GM08714 (cell line): ENCODE results near the gene SLC22A31.

Experiments
- H3K4me3 ChIP-seq: fragments of 200-500 bp; sonication (Bioruptor generic); 2 replicates; pipeline ENCODE4 v1.5.1; 2014; ENCODE audit warnings: mild to moderate bottlenecking, low read length, inconsistent platforms
- ZNF274 ChIP-seq: IDR thresholded peaks from 2 replicates; pipeline ENCODE4 v1.6.1; 2012; ENCODE audit warnings: mild to moderate bottlenecking, low read depth, low read length

SLC22A31 gene

GRCh38 chr16:89183463-89183862, 16.9 kb downstream of the SLC22A31 start:
- no peak for TF ChIP-seq ZNF274
- no peak overlapping the region for H3K4me3 ChIP-seq

GRCh38 chr16:89179656-89180315, 20.6 kb downstream of the SLC22A31 start:
- TF ChIP-seq ZNF274, result no peak
- no peak overlapping the region for H3K4me3 ChIP-seq

GRCh38 chr16:89179148-89179484, 21.2 kb downstream of the SLC22A31 start:
- TF ChIP-seq ZNF274, result no peak
- H3K4me3 ChIP-seq, result no peak overlapping the region

DNA sequence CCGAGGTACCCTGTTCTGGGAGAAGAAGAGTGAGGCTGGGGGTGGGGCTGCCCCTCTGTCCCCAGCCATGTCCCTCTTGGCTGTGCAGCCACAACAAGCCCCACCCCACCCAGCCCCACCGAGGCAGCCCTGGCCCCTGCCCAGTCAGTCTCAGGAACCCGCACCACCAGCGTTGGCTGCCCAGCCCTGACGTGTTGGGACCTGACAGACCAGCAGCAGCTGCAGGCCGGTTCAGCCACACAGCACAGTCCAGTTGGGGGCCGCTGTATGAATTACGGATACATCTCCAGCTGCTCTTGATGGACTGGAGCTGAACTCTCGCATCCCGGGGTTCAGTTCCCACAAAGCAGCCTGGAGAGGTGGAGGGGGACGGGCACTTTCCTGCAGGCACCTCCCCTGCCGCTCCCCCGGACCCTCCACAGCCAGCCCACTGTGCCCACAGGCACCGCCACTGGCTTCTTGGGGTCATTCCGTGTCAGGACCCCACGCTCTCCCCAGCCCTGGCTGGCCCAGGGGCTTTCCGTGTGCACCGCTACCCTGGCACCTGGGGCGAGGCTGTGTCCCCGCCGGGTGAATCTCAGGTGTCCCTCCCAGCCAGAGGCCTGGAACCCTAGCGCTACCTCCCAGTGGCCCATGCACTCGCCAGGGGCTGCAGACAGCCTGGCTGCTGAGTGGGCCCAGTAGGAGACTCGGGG, 21.7 kb downstream of the SLC22A31 start:
- TF ChIP-seq ZNF274, result no peak
- H3K4me3 ChIP-seq, result no peak overlapping the region

- no peak overlapping the region for H3K4me3 ChIP-seq
- no peak for TF ChIP-seq ZNF274
Observed at GRCh38 chr16:89177501-89177900, 22.8 kb downstream of the SLC22A31 start.

GRCh38 chr16:89176717-89177116, 23.6 kb downstream of the SLC22A31 start:
- no peak overlapping the region for H3K4me3 ChIP-seq
- TF ChIP-seq ZNF274, result no peak

GRCh38 chr16:89176147-89176690, 24.1 kb downstream of the SLC22A31 start:
- H3K4me3 ChIP-seq, result no peak overlapping the region
- no peak for TF ChIP-seq ZNF274

DNA sequence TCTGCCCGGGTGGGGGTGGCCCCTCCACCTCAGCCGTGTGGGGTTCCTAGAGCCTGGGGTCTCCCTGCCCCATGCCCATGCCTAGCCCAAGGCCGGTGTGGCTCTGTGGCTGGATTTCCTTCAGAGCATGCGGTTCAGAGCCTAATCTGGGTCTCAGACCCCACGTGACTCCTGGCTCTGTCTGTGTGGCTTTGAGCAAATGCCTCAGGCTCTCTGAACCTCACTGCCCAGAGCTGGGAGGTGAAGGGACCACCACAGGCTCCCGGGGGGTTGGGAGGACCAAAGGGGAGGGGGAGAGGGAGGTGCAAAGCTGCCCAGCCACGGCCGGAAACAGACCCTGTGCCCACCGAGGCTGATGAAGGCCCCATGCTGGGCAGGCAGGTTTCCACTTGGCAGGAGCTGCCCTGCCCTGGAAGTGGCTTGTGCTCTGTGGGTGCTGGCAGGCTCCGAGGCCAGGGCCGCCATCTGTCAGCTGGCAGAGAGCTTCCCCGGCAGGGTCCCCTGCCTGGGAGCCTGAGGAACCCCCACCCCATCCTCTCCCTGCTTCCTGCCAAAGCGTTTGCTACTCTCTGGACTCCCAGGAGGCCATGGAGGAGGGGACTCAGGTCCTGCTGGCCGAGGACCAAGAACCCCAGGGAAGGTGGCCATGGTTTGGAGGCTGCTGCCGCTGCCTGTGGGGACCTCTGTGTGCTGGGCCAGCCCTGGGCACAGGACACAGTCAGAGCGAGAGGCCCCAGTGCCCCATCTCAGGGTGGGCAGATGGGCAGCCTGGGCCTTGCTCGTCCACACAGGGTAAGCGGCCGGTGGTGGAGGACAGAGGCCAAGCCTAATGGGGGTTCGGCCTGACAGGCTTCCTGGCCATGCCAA, 24.8 kb downstream of the SLC22A31 start:
- H3K4me3 ChIP-seq, result no peak overlapping the region
- no peak for TF ChIP-seq ZNF274

DNA sequence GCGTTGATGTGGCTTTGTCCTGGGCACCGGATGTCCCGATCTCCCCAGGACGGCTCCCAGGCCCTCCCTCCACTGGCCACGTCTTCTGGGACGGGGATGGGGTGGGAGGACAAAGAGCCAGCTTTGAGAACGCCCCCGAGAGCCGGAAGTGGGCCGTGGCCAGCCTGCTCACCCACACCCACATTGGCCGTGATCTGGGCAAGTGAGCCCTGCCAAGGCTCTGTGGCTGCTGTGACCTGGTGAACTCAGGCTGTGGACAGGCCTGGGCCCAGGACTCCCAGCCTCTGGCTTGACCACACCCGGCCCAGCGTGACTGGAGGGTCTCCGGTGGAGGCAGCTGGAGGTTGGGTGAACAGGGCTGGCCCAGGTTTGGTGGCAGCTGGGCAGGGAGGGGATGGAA, 25.5 kb downstream of the SLC22A31 start:
- TF ChIP-seq ZNF274, result no peak
- no peak overlapping the region for H3K4me3 ChIP-seq

DNA sequence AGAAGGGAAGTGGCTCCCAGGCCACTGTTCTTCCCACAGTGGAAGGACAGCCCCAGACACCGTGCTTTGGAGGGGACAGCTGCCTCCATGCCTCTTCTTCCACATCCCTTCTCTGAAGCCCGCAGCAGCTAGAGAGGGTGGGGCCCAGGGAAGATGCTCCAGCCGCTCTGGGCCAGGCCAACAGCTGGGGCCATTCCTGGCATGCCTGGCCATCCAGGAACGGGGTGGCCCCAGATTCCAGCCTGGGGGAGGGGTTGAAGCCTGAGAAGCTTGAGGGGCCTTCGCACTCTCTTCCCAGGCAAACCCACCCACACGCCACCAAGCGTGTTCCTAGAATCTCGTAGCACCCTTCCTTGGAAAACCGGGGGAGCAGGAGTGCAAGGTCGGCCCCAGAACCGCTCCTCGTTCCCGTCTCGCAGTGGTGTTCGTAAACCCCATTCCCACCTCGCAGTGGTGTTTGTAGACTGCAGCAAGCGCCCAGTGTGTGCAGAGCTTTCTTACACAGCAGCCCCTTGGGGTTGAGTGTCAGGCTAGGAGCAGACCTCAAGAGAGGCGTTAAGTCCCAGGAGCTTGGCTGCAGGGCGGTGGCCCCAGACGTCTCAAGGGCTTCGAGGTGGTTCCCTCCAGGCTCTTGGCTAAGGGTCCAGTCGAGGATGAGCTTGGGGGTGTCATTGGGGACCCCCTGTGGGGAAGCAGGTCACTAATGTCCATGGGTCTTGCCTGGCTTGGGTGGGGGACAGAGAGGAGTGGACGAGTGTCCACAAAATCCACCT, 26.1 kb downstream of the SLC22A31 start:
- TF ChIP-seq ZNF274, result no peak
- H3K4me3 ChIP-seq, result no peak overlapping the region

DNA sequence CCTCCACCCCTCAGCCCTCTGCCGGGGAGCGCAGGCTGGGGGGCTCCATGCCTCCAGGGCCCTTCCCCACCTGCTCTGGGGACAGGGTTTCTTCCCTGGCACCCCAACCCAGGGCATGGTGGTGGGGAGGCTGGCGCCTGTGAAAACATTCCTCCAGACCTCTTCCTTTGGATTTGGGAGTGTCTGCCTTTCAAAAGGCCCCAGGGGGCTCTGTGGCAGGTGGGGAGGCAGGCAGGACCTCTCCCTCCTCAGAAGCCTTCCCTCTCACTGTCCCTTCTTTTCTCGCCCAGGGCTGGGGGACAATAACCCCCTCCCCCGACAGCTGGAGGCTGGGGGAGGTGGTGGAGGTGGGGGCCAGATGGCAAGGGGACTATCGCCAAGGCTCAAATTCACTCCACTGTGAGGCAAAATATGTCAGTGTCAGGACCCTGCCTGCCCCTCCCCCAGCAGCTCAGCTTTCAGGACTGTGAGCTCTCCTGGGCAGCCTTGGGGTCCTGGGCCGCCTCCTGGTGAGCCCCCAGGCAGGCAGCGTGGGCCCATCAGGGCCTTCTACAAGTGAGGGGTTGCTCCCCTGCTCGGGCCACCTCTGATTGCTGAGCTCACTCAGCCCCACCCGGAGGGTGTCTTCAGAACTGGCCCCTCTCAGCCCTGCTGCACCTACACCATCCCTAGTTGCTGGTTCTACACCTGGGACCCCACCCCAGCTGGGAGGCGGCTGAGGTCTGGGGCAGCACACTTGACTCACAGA, 27.0 kb downstream of the SLC22A31 start:
- TF ChIP-seq ZNF274, result no peak
- H3K4me3 ChIP-seq, result no peak overlapping the region

DNA sequence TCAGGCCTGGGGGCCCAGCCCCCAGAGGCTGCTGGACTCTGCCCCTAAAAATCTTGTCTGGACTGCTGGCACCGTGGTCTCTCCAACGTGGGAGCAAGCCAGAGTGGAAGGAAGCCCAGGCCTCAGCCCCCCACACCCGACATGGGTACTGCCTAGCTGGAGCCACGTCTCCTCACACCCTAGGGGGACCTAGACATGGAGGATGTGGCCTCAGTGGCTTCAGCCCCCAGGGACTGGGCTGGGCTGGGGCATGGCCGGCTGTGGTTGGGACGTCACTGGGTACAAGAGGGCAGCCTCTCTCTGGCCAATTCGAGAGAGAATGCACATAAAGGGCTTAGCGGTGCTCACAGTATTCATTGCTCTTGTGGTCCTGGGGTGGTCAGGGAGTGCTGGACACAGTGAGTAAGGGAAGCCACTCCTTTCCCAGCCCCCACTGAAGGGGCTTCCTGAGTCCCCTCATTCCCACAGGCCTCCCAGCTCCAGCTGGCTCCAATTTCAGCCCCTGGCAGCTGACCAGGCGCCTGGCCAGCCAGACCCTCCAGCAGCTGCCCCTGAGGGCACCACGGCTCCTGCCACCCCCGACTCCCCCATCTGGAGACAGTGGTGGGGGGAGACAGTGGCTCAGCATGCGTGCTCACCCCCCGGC, 27.7 kb downstream of the SLC22A31 start:
- H3K4me3 ChIP-seq, result no peak overlapping the region
- no peak for TF ChIP-seq ZNF274

GRCh38 chr16:89172171-89172527, 28.2 kb downstream of the SLC22A31 start:
- no peak for TF ChIP-seq ZNF274

More at GRCh38 chr16:89172171-89172527, 28.2 kb downstream of the SLC22A31 start:
- H3K4me3 ChIP-seq, result no peak overlapping the region
